ENCODE data around the gene RPGR. TPM values are rescaled to one million over a fixed set of nuclear protein-coding genes. Genes with fewer than 3 reads are reported as not detected.

Gene RPGR
- total RNA-seq, result 7.7 and 8.6 TPM in 2 replicates

- peak; percentile 97 for DNase-seq
- H3K4me1 Mint-ChIP-seq, result peaks cover 14% of the 10 kb centered on the region
- intact Hi-C loops (cut with micrococcal nuclease), result loop anchor here (1.0 to 2.0 kb wide), 2 partner anchors 67 to 400 kb away; no protein-coding TSS in a partner anchor
- H3K27ac Mint-ChIP-seq, result peak within 1 kb of the TSS; percentile 97
- H3K27me3 Mint-ChIP-seq, result no peaks in the 10 kb centered on the region
- H3K4me3 Mint-ChIP-seq, result peak within 1 kb of the TSS; percentile 90
- no peaks in the 10 kb centered on the region for H3K9me3 Mint-ChIP-seq
- H3K36me3 Mint-ChIP-seq (ENCODE audit: low read depth), result no peaks in the 10 kb centered on the region
These were observed at the start of gene RPGR for GRCh38 chrX:38327007-38327774. Gene RPGR, minus strand, starts transcription at chrX:38327509. Its CDS starts 142 bp downstream, at chrX:38327367.

GRCh38 chrX:38376747-38377146 is 49.4 kb upstream of the RPGR start:
- no peaks in the 10 kb centered on the region for H3K4me1 Mint-ChIP-seq
- no peaks in the 10 kb centered on the region for H3K36me3 Mint-ChIP-seq (ENCODE audit: low read depth)
- intact Hi-C loops (cut with micrococcal nuclease), result no loop called here
- no peaks in the 10 kb centered on the region for H3K27me3 Mint-ChIP-seq
- H3K9me3 Mint-ChIP-seq, result no peaks in the 10 kb centered on the region
- no peak for DNase-seq
- H3K4me3 Mint-ChIP-seq, result no peak overlapping the region
- H3K27ac Mint-ChIP-seq, result no peak overlapping the region

- Mint-ChIP-seq H3K27ac (no peak overlapping the region), H3K36me3 (ENCODE audit: low read depth) (no peaks in the 10 kb centered on the region), H3K4me1 (no peaks in the 10 kb centered on the region), H3K27me3 (no peaks in the 10 kb centered on the region), H3K4me3 (no peak overlapping the region), H3K9me3 (no peaks in the 10 kb centered on the region)
- intact Hi-C loops (cut with micrococcal nuclease), result no loop called here
- DNase-seq, result no peak
These were observed 48.6 kb upstream of the RPGR start for GRCh38 chrX:38375891-38376290.

- Mint-ChIP-seq H3K27me3 (no peaks in the 10 kb centered on the region), H3K36me3 (ENCODE audit: low read depth) (no peaks in the 10 kb centered on the region), H3K4me1 (no peaks in the 10 kb centered on the region), H3K9me3 (no peaks in the 10 kb centered on the region), H3K27ac (no peak overlapping the region), H3K4me3 (no peak overlapping the region)
- intact Hi-C loops (cut with micrococcal nuclease), result no loop called here
- no peak for DNase-seq
These were observed 47.1 kb upstream of the RPGR start for GRCh38 chrX:38374431-38374830.

- intact Hi-C loops (cut with micrococcal nuclease), result no loop called here
These were observed 44.3 kb upstream of the RPGR start for GRCh38 chrX:38371641-38372040.

GRCh38 chrX:38368774-38369173 is 41.5 kb upstream of the RPGR start:
- intact Hi-C loops (cut with micrococcal nuclease), result no loop called here
- H3K36me3 Mint-ChIP-seq (ENCODE audit: low read depth), result no peaks in the 10 kb centered on the region
- no peak overlapping the region for H3K27ac Mint-ChIP-seq
- no peak for DNase-seq
- no peaks in the 10 kb centered on the region for H3K4me1 Mint-ChIP-seq
- no peaks in the 10 kb centered on the region for H3K9me3 Mint-ChIP-seq
- peaks cover 2% of the 10 kb centered on the region for H3K27me3 Mint-ChIP-seq
- no peak overlapping the region for H3K4me3 Mint-ChIP-seq

More at GRCh38 chrX:38371641-38372040, 44.3 kb upstream of the RPGR start:
- no peak overlapping the region for H3K4me3 Mint-ChIP-seq
- no peaks in the 10 kb centered on the region for H3K27me3 Mint-ChIP-seq
- no peak overlapping the region for H3K27ac Mint-ChIP-seq
- H3K4me1 Mint-ChIP-seq, result no peaks in the 10 kb centered on the region
- DNase-seq, result no peak
- H3K9me3 Mint-ChIP-seq, result no peaks in the 10 kb centered on the region
- no peaks in the 10 kb centered on the region for H3K36me3 Mint-ChIP-seq (ENCODE audit: low read depth)

- Mint-ChIP-seq H3K9me3 (no peaks in the 10 kb centered on the region), H3K4me1 (no peaks in the 10 kb centered on the region), H3K27me3 (peaks cover 2% of the 10 kb centered on the region), H3K4me3 (no peak overlapping the region), H3K27ac (no peak overlapping the region), H3K36me3 (ENCODE audit: low read depth) (no peaks in the 10 kb centered on the region)
- intact Hi-C loops (cut with micrococcal nuclease), result no loop called here
- no peak for DNase-seq
These were observed 38.6 kb upstream of the RPGR start for GRCh38 chrX:38365954-38366353.

- Mint-ChIP-seq H3K4me3 (no peak overlapping the region), H3K36me3 (ENCODE audit: low read depth) (no peaks in the 10 kb centered on the region), H3K27me3 (peaks cover 2% of the 10 kb centered on the region), H3K4me1 (no peaks in the 10 kb centered on the region), H3K27ac (no peak overlapping the region), H3K9me3 (no peaks in the 10 kb centered on the region)
- intact Hi-C loops (cut with micrococcal nuclease), result no loop called here
- DNase-seq, result no peak
These were observed 35.7 kb upstream of the RPGR start for GRCh38 chrX:38363046-38363445.

- Mint-ChIP-seq H3K4me1 (no peaks in the 10 kb centered on the region), H3K36me3 (ENCODE audit: low read depth) (no peaks in the 10 kb centered on the region), H3K4me3 (no peak overlapping the region), H3K27ac (no peak overlapping the region), H3K9me3 (no peaks in the 10 kb centered on the region), H3K27me3 (no peaks in the 10 kb centered on the region)
- DNase-seq, result no peak
- intact Hi-C loops (cut with micrococcal nuclease), result no loop called here
These were observed 30.7 kb upstream of the RPGR start for GRCh38 chrX:38357747-38358673.

- DNase-seq, result no peak
- Mint-ChIP-seq H3K4me3 (no peak overlapping the region), H3K4me1 (no peaks in the 10 kb centered on the region), H3K27me3 (no peaks in the 10 kb centered on the region), H3K36me3 (ENCODE audit: low read depth) (no peaks in the 10 kb centered on the region), H3K27ac (no peak overlapping the region), H3K9me3 (no peaks in the 10 kb centered on the region)
- intact Hi-C loops (cut with micrococcal nuclease), result no loop called here
These were observed 29.1 kb upstream of the RPGR start for GRCh38 chrX:38356401-38356800.

- no peaks in the 10 kb centered on the region for H3K36me3 Mint-ChIP-seq (ENCODE audit: low read depth)
- no peak for DNase-seq
- H3K4me1 Mint-ChIP-seq, result no peaks in the 10 kb centered on the region
- no peak within 1 kb of the TSS for H3K4me3 Mint-ChIP-seq
- no peaks in the 10 kb centered on the region for H3K9me3 Mint-ChIP-seq
- H3K27me3 Mint-ChIP-seq, result peaks cover 3% of the 10 kb centered on the region
- intact Hi-C loops (cut with micrococcal nuclease), result no loop called here
- H3K27ac Mint-ChIP-seq, result no peak within 1 kb of the TSS
These were observed 25.1 kb upstream of the RPGR start, which contains the start of gene OTC for GRCh38 chrX:38352362-38352761. Gene OTC, plus strand, starts transcription at chrX:38352604. Its CDS starts 93 bp downstream, at chrX:38352697.

GRCh38 chrX:38351346-38351745 is 24.0 kb upstream of the RPGR start:
- H3K4me3 Mint-ChIP-seq, result no peak overlapping the region
- no peak overlapping the region for H3K27ac Mint-ChIP-seq

GRCh38 chrX:38347136-38347535 is 19.8 kb upstream of the RPGR start:
- Mint-ChIP-seq H3K9me3 (no peaks in the 10 kb centered on the region), H3K4me1 (no peaks in the 10 kb centered on the region), H3K36me3 (ENCODE audit: low read depth) (no peaks in the 10 kb centered on the region), H3K27me3 (peaks cover 6% of the 10 kb centered on the region), H3K27ac (no peak overlapping the region), H3K4me3 (no peak overlapping the region)
- no peak for DNase-seq
- intact Hi-C loops (cut with micrococcal nuclease), result no loop called here

More at GRCh38 chrX:38351346-38351745, 24.0 kb upstream of the RPGR start:
- H3K4me1 Mint-ChIP-seq, result no peaks in the 10 kb centered on the region
- no peaks in the 10 kb centered on the region for H3K9me3 Mint-ChIP-seq
- peaks cover 4% of the 10 kb centered on the region for H3K27me3 Mint-ChIP-seq
- H3K36me3 Mint-ChIP-seq (ENCODE audit: low read depth), result no peaks in the 10 kb centered on the region
- intact Hi-C loops (cut with micrococcal nuclease), result no loop called here
- no peak for DNase-seq

GRCh38 chrX:38346150-38346549 is 18.8 kb upstream of the RPGR start:
- no peaks in the 10 kb centered on the region for H3K9me3 Mint-ChIP-seq
- no peaks in the 10 kb centered on the region for H3K36me3 Mint-ChIP-seq (ENCODE audit: low read depth)
- no peak for DNase-seq
- no peak overlapping the region for H3K27ac Mint-ChIP-seq
- H3K4me1 Mint-ChIP-seq, result no peaks in the 10 kb centered on the region
- intact Hi-C loops (cut with micrococcal nuclease), result no loop called here
- H3K27me3 Mint-ChIP-seq, result peaks cover 6% of the 10 kb centered on the region
- H3K4me3 Mint-ChIP-seq, result no peak overlapping the region
